ENCODE results near the gene CLCN7. TPM values are rescaled to one million over a fixed set of nuclear protein-coding genes. Genes with fewer than 3 reads are reported as not detected.
"Not testable (repeated sequence)": the region's sequence is repeated elsewhere in the genome, so short reads cannot be mapped to it uniquely, and the experiment has no call there.

Gene CLCN7
- total RNA-seq, 2 donors from 2014 or later = 35.8 to 52.6 TPM

DNA sequence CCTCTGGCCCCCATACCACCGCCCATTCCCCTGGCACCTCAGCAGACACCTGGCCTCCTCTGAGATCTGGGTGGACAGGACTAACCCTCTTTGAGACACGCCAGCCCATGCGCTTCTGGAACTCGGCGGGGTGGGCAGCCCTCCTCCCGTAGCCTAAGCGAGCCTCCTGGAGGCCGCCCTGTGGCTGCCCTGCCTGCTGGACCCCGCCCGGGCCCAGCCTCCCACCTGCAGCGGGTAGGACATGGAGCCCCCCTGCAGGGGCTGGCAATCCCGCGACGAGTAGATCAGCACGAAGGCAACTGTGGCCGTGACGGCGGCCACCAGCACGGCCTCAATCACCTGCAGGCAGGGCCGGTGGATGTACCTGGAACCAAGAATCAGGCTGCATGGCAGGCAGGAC lies 22.3 kb downstream of the CLCN7 start:
- intact Hi-C loops (cut with DNase I) = no loop called here
- DNase-seq (ENCODE audit: low spot score) = no peak

DNA sequence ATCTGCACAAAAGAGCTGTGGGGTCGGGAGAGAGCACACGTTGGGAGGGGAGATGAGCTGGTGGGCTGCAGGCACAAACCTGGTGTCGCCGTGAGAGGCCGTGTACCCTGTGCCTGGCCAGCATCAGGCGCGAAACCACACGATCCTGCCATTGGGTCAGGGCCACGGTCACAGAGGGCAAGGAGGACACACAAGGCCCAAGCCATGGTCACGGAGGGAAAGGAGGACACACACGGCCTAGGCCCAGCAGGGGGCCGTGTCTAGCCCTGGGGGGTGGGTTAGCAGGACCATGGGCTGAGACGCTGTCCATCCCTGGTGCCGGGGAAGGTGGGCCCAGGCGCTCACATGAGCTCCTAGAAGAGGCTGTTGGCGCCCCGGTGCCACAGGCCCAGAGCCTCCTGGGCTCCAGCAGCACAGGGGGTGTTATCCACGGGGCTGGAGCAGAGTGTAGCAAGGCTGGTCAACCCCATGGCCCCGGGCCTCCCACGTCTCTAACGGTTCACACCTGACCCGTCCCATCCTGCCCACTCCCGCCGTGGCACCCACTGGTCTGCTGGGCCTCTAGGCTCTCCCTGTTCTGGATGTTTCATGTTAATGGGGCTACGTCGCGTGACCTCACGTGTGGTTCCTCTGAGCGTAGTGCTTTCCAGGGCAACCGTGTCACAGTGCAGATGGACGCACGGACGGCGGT lies 23.0 kb downstream of the CLCN7 start:
- no peak for DNase-seq (ENCODE audit: low spot score)
- intact Hi-C loops (cut with DNase I) = no loop called here

GRCh38 chr16:1450841-1451240 lies 24.0 kb downstream of the CLCN7 start:
- intact Hi-C loops (cut with DNase I) = no loop called here
- no peak for DNase-seq (ENCODE audit: low spot score)

DNA sequence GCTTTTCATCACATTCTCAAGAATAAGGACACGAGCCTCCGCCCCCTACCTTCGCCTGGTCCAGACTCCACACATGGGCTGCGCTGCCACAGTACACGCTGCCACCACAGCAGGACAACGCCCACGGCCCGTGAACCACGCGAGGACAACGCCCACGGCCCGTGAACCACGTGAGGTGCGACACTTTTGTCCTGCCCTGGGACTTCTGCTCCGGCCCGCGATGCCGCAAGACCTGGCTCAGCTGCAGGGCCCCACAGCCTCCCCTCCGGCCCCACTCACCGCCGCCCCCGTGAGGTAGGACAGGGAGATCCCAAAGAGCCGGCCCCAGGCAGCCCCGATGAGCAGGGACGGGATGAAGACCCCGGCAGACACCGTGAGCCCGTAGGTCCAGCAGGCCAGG lies 24.6 kb downstream of the CLCN7 start:
- DNase-seq (ENCODE audit: low spot score) = no peak
- intact Hi-C loops (cut with DNase I) = no loop called here

GRCh38 chr16:1449201-1449788 lies 25.5 kb downstream of the CLCN7 start:
- intact Hi-C loops (cut with DNase I) = no loop called here
- DNase-seq (ENCODE audit: low spot score) = no peak

- no peak for DNase-seq (ENCODE audit: low spot score)
- intact Hi-C loops (cut with DNase I) = no loop called here
These were observed 26.2 kb downstream of the CLCN7 start for GRCh38 chr16:1448536-1449116.

GRCh38 chr16:1447965-1448364 lies 26.9 kb downstream of the CLCN7 start:
- intact Hi-C loops (cut with DNase I) = no loop called here
- DNase-seq (ENCODE audit: low spot score) = no peak

DNA sequence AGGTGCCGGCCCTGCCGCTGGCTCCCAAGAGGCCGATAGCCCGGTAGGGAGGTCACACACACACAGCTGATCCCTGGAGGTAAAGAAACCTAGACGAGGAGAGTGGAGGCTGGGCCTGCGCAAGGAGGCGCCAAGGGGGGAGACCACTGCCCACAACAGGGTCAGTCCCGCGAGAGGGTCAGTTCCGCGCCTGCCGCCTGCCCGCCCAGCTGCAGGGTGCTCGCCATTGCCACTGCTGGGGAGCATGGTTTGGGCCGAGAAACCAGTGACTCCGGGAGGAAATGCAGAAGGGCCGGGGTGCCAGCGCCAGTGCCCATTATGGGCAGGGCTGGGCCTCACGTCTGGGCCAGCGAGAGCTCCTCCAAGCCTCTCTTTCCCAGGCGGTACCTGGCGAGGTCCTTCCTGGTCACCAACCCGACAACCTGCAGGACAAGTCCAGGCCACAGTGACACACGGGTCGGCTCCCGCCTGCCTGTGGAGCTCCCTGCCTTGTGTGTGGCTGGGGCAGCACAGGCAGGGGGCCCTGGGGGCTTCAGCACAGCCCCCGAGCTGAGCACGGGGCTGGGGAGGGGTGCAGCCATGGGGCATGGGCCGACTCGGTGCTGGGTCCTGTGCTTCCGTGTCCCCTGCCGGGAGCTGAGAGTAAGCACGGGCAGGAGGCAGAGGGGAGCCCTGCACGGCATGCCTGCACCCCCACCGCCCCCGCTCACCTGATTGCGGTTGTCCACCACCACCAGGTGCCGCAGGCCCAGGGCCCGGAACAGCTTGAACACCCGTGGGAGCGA lies 28.3 kb downstream of the CLCN7 start:
- no peak for DNase-seq (ENCODE audit: low spot score)
- intact Hi-C loops (cut with DNase I) = no loop called here

DNA sequence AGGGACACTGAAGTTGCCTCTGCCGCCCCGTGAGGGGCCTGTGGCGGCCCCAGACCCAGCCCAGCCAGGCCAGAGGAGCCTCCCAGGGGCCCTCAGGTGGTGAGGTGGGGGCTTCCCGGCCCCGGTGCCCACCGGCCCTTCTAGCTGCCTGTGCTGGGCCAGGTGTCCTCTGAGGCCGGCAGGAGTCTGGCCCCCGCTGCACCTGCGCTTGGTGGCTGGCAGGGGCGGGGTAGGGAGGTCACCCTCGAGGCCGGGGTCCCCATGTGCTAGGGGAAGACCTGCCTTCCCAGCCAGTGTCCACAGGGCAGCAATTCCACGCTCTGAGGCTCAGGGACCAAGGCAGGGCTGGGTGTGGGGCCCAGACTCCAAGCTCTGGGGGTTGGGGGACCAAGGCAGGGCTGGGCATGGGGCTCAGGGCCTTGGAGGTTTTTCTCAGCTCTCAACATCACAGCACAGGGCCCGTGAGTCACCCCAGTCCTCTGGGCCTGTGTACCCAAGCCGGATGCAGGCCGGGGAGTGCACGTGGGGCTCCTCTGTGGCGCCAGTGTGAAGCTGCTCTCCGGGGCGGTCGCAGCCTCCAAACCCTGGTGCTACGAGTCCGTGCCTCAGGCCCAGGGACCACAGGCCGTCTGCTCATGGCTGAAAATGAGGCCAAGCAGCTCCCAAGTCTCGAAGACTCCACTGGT lies 29.2 kb downstream of the CLCN7 start:
- intact Hi-C loops (cut with DNase I) = no loop called here
- no peak for DNase-seq (ENCODE audit: low spot score)

DNA sequence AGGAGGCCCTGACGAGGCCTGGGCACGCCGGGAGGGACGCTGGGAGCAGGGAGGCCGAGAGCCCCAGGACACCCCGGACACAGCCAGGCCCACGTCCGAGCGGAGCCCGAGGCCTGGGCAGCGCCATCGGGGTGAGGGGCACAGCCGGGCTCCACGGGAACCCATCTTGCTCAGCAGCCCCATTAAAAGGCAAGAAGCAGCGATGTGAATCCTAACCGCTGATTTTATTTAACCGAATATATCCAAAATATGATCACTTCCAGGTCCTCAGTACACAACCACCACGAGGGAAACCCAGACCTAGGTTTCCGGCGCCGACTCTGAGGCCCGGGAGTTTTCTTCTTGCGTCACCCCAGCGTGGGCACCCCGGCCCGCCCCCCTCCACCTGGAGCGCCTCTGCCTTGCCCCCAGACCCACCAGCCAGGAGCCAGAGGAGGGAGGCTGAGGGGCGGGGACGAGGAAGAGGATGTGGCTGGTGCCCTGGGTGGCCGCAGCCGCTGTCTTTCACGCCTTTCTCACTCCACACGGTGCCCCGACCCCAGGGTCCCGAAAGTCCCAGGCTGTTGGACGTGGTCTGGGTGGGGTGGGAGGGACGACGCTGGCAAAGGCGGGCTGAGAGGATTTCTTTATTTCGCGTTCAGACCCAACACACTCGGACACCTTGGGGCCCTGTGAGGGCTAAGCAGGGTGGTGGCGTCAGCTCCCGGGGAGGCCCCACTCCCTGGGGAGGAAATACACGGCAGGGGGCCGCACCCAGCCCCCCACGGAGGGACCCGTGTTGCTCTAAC lies 29.9 kb downstream of the CLCN7 start:
- intact Hi-C loops (cut with DNase I) = no loop called here
- no peak for DNase-seq (ENCODE audit: low spot score)

- no peak for DNase-seq (ENCODE audit: low spot score)
- intact Hi-C loops (cut with DNase I) = no loop called here
These were observed 30.7 kb downstream of the CLCN7 start, which contains the start of gene CCDC154 for GRCh38 chr16:1443980-1444729. Gene CCDC154 (minus strand): TSS chr16:1444556. CDS start chr16:1444322, 234 bp downstream.

- intact Hi-C loops (cut with DNase I) = no loop called here
- DNase-seq (ENCODE audit: low spot score) = no peak
These were observed 31.3 kb downstream of the CLCN7 start for GRCh38 chr16:1443403-1443973.

DNA sequence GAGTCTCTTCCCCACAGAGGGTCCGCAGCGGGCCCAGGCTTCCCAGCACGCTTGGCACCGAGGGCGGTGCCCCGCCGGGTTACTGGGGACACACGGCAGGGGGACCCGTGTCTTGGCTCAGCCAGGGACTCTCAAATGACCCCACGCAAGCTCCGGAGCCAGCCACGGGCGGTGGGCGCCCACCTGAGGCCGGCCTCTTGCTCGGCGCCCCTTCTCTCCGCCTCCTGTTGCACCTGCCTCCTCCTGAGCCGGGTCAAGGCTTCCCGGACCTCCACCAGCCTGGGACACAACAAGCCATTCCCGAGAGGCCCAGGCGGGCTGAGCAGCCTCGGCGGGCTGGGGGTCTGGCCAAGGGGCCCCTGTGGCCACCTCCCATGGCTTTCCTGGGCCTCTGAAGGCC lies 32.1 kb downstream of the CLCN7 start:
- intact Hi-C loops (cut with DNase I) = no loop called here
- no peak for DNase-seq (ENCODE audit: low spot score)

- intact Hi-C loops (cut with DNase I) = no loop called here
- no peak for DNase-seq (ENCODE audit: low spot score)
These were observed 33.4 kb downstream of the CLCN7 start for GRCh38 chr16:1441391-1441829.

DNA sequence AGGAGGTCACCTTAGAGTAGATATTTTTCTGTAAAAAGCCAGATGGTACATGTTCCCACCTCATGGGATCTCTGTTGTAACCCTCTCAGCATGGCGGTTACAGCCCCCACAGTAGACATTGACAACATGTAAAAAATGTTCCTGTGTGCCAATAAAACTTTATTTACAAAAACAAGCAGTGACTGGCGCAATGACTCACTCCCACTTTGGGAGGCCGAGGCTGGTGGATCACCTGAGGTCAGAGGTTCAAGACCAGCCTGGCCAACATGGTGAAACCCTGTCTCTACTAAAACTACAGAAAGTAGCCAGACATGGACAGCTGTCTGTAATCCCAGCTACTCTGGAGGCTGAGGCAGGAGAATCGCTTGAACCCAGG lies 35.1 kb downstream of the CLCN7 start:
- intact Hi-C loops (cut with DNase I); DNase-seq (ENCODE audit: low spot score): not testable (repeated sequence)

DNA sequence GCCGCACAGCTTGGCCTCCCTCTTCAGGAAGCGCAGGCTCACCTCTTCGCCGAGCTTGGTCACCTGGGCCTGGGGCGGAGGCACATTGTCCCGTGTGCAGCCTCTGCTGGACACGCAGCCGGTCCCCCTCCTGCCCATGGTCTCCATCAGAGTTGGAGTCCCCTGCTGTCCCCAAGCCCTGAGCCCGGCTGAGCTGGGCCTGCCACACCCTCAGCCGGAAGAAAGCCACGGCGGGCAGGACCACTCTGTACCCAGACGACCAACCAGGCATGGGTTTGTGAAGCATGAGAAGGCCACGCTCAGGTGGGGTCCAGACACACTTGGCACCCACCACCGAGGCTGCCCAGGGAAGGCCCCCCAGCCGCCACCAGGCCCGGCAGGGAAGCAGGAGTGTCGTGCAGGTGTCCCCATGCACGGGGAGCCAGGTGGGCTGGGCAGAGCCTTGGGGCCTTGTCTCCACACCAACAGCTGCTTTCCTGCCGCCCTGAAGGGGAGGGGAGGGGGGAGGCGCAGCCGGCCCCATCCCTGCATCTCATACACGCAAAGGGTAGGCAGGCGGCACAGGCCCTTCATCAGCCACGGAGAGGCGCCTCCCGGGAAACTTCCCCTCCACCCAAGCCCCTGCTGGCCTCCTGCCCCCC lies 35.6 kb downstream of the CLCN7 start:
- intact Hi-C loops (cut with DNase I) = no loop called here
- no peak for DNase-seq (ENCODE audit: low spot score)
